ENCODE data around the gene PAK4. TPM values are rescaled to one million over a fixed set of nuclear protein-coding genes. Genes with fewer than 3 reads are reported as not detected.

PAK4 gene
- total and polyA plus RNA-seq, 2 of the 8 experiments (the other 6 are each of a cell fraction or from before 2014, with no cell fraction given): 50.7 to 64.4 TPM

DNA sequence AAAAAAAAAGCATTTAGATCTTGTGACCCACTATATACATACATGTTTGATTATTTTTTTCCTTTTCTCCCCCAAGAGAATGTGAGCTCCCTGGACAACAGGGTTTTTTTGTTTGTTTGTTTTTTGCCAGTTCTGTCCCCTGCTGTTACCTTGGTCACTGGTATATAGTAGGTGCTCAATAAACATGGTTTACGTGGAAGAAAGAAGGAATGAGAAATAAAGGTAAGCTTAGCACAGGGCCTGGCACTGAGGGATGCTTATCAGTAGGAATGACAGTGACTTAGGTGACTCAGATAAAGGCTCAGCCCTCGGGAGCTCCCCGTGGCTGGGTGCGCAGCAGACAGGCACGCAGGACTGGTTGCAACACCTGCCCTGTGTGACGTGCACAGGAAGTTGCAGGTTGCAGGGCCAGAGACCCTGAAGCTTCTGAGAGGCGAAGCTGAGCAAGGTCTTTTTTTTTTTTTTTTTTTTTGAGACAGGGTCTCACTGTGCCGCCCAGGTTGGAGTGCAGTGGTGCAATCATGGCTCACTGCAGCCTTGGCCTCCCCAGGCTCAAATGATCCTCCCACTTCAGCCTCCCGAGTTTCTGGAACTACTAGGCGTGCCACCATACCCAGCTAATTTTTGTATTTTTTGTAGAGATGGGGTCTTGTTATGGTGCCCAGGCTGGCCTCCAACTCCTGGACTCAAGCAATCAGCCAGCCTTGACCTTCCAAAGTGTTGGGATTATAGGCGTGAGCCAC lies 10.3 kb upstream of the PAK4 start:
- no peaks in the 10 kb centered on the region for H3K23me2 ChIP-seq (ENCODE audit: low read depth, low read length)
- no peaks in the 10 kb centered on the region for H3K36me3 ChIP-seq (ENCODE audit: control insufficient read depth in 2 of 4, insufficient read depth in 4 of 4, low read length in 3 of 4)
- CTCF ChIA-PET (ENCODE audit: partially characterized antibody): interaction anchor here (0.5 to 3.5 kb wide), 10 partner anchors 8 to 215 kb away, joined by 3 to 11 read pairs (median 3); no protein-coding TSS in a partner anchor

More for the DNA sequence above, 10.3 kb upstream of the PAK4 start:
- WGBS, 2 experiments (ENCODE audit: extremely low coverage in 1 of 2, insufficient coverage in 1 of 2, insufficient read length in 1 of 2, insufficient replicate concordance in 2 of 2, low coverage in 1 of 2, low lambda C conversion rate in 2 of 2, missing lambda C conversion rate in 1 of 2): 87% methylated on average over 8 of the region's 11 CpGs; no CpG with 5 or more reads in 1 of the 2 experiments
- H4K91ac ChIP-seq (replicated peaks; ENCODE audit: insufficient read length, low read length): no peak overlapping the region
- no peak overlapping the region for H2BK12ac ChIP-seq (ENCODE audit: low read depth, low read length)
- FAIRE-seq (no peak), DNase-seq (ENCODE audit: low read depth in 1 of 2, low spot score in 2 of 2) (no peak)
- no peak overlapping the region for H3K56ac ChIP-seq (replicated peaks; ENCODE audit: insufficient read length, low read depth, low read length)
- no peak overlapping the region for H2AK5ac ChIP-seq (ENCODE audit: low read depth, low read length)
- no peak overlapping the region for H3K23ac ChIP-seq (ENCODE audit: insufficient read length)
- H2BK15ac ChIP-seq (ENCODE audit: low read length): no peak overlapping the region
- no peaks in the 10 kb centered on the region for H3K9me3 ChIP-seq (ENCODE audit: insufficient read depth in 2 of 2, low read depth in 1 of 2, low read length in 1 of 2)
- H3K4me3 ChIP-seq (ENCODE audit: extremely low read depth in 1 of 4, insufficient read depth in 2 of 4, low read depth in 3 of 4, low read length in 4 of 4): no peak overlapping the region
- H2BK5ac ChIP-seq (ENCODE audit: low read depth, low read length): no peak overlapping the region
- POLR2A ChIA-PET (ENCODE audit: partially characterized antibody): interaction anchor here (0.6 to 0.7 kb wide), 2 partner anchors 281 to 312 kb away, joined by 3 read pairs; no protein-coding TSS in a partner anchor
- no peaks in the 10 kb centered on the region for H4K20me1 ChIP-seq (replicated peaks in 1 of 2; ENCODE audit: control insufficient read depth in 1 of 2, insufficient read depth in 2 of 2, low read length in 2 of 2)
- no peaks in the 10 kb centered on the region; a peak in 1 of 7 replicates for H3K27me3 ChIP-seq (replicated peaks in 1 of 4; ENCODE audit: control insufficient read depth in 3 of 4, extremely low read depth in 1 of 4, insufficient read depth in 3 of 4, low read length in 3 of 4)
- H3K18ac ChIP-seq (ENCODE audit: extremely low read depth, low read length): no peak overlapping the region
- no peak overlapping the region for H4K8ac ChIP-seq (ENCODE audit: extremely low read depth, insufficient read depth, low read length)
- no peak overlapping the region for H2BK120ac ChIP-seq (replicated peaks; ENCODE audit: low read depth, low read length)
- H3K14ac ChIP-seq (ENCODE audit: insufficient read length): no peak overlapping the region
- H4K5ac ChIP-seq (ENCODE audit: insufficient read length, low read depth, low read length): no peak overlapping the region
- peaks cover 0 to 5% (median 0%) of the 10 kb centered on the region in 4 experiments; a peak in 3 of 7 replicates for H3K4me1 ChIP-seq (replicated peaks in 1 of 4; ENCODE audit: control insufficient read depth in 3 of 4, insufficient read depth in 4 of 4, low read length in 3 of 4)
- H3K27ac ChIP-seq (ENCODE audit: low read depth, low read length): no peak overlapping the region
- no peaks in the 10 kb centered on the region for H3K79me2 ChIP-seq (ENCODE audit: control insufficient read depth in 1 of 2, insufficient read depth in 2 of 2, low read length in 2 of 2)
- no peak overlapping the region for H2BK20ac ChIP-seq (ENCODE audit: low read length)
- H3K79me1 ChIP-seq (ENCODE audit: low read depth, low read length): no peaks in the 10 kb centered on the region
- H3K4ac ChIP-seq (replicated peaks; ENCODE audit: insufficient read length, low read depth, low read length): no peak overlapping the region
- no peak overlapping the region for H2AFZ ChIP-seq (ENCODE audit: low read length)
- TF ChIP-seq, protein P1, sequence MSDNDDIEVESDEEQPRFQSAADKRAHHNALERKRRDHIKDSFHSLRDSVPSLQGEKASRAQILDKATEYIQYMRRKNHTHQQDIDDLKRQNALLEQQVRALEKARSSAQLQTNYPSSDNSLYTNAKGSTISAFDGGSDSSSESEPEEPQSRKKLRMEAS (IDR thresholded peaks at IDR 0.05): no peak
- TF ChIP-seq BACH1 (IDR thresholded peaks at IDR 0.05; ENCODE audit: low read length): no peak
- no peak overlapping the region for H3K9ac ChIP-seq (replicated peaks in 1 of 4; ENCODE audit: extremely low read depth in 1 of 4, low read depth in 3 of 4, low read length in 3 of 4)
- H3K4me2 ChIP-seq (ENCODE audit: insufficient read depth in 1 of 2, low read depth in 2 of 2, low read length in 2 of 2): no peak overlapping the region
